Cardiac muscle cell (in vitro differentiated cells and primary cell): ENCODE data around the gene CXCL9. TPM values are rescaled to one million over a fixed set of nuclear protein-coding genes. Genes with fewer than 3 reads are reported as not detected.
A peak's percentile ranks its signal among the peaks of the same experiment; 100 is the strongest.
"Not testable (repeated sequence)": the region's sequence is repeated elsewhere in the genome, so short reads cannot be mapped to it uniquely, and the experiment has no call there.

Source experiments
- DNase-seq, 2 donors: peaks; one replicate each; pipeline versions ENCODE4 v3.0.0 to v3.0.0-alpha.2; 2010 to 2017; ENCODE audit warnings: low read depth in 1 of 2, low spot score in 1 of 2
- H3K27ac ChIP-seq: fragments of 200-600 bp; sonication (generic); 2 replicates; pipeline ENCODE4 v1.5.1; 2016
- H3K27me3 ChIP-seq: fragments of 200-600 bp; sonication (generic); 2 replicates; pipeline ENCODE4 v1.6.0; 2016; ENCODE audit warnings: control low read depth
- H3K36me3 ChIP-seq: fragments of 200-600 bp; sonication (generic); 2 replicates; pipeline ENCODE4 v1.5.1; 2016; ENCODE audit warnings: control low read depth
- H3K4me1 ChIP-seq: fragments of 200-600 bp; sonication (generic); 2 replicates; pipeline ENCODE4 v1.8.1; 2017; ENCODE audit warnings: low read depth, mild to moderate bottlenecking, mixed run types
- H3K4me3 ChIP-seq: fragments of 200-600 bp; sonication (generic); 2 replicates; pipeline ENCODE4 v1.5.1; 2016; ENCODE audit warnings: mild to moderate bottlenecking
- H3K9me3 ChIP-seq: fragments of 200-600 bp; sonication (generic); 2 replicates; pipeline ENCODE4 v1.5.1; 2017; ENCODE audit warnings: low read depth, mild to moderate bottlenecking, control low read depth
- polyA plus RNA-seq: library from polyadenylated mRNA; unstranded; fragments of >200 nt; fragmentation: Nextera tagmentation; extraction: Ambion mirVana; gene quantifications from 2 replicates; pipeline ENCODE4 v1.2.1, GENCODE V29; 2016
- total RNA-seq: library from RNA; depleted of rRNA; stranded (reverse); fragments of >200 nt; gene quantifications from 2 replicates; pipeline ENCODE4 v1.2.3, GENCODE V29; 2016
- TF ChIP-seq, protein P1 (sequence below): IDR thresholded peaks from 2 replicates; pipeline ENCODE4 v1.5.1; 2012; ENCODE audit warnings: low read depth, mild to moderate bottlenecking, low read length

Gene CXCL9
- total RNA-seq (not detected in 2 replicates), polyA plus RNA-seq (not detected in 2 replicates)

DNA sequence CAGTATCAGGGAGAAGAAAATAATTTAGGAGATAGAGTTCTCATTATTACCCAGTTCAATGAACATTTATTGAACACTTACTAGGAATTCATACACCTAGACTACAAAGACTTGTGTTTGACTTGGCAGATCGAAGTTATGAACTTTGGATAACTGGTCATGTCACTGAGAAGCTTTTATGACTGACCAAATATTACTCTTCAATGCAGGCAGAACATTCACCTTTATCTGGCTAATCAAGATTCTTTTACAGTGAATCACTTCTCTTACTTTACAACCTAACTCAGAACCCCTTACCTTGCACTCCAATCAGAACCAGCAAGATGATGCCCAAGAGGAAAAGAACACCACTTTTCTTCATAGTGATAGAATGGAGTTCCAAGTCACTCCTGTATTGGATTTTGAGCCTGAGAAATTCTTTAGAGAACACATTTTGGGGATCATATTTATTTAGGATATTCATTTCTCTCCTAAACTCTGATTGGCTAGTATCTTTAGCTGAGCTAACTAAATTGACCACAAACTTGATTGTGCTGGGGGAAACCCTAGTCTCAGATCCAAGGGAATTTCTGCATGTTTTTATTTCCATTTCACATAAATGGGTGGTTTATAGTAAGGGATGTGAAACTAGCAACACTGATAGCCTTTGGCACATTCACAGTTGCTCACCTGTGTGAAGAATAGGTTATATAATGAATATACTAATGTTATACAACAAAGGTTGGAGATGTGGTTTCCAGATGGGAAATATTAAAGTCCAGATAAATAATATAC is at the start of gene CXCL9:
CXCL9 (minus strand) TSS at position 421 of the 774 bp plus-strand sequence; CDS start at position 361, 60 bp downstream.
- Histone ChIP-seq H3K27me3 (peaks cover 6% of the 10 kb centered on the region), H3K36me3 (no peaks in the 10 kb centered on the region), H3K4me3 (no peak within 1 kb of the TSS), H3K9me3 (no peaks in the 10 kb centered on the region), H3K4me1 (no peaks in the 10 kb centered on the region), H3K27ac (no peak within 1 kb of the TSS)
- DNase-seq: no peak
- TF ChIP-seq, protein P1, sequence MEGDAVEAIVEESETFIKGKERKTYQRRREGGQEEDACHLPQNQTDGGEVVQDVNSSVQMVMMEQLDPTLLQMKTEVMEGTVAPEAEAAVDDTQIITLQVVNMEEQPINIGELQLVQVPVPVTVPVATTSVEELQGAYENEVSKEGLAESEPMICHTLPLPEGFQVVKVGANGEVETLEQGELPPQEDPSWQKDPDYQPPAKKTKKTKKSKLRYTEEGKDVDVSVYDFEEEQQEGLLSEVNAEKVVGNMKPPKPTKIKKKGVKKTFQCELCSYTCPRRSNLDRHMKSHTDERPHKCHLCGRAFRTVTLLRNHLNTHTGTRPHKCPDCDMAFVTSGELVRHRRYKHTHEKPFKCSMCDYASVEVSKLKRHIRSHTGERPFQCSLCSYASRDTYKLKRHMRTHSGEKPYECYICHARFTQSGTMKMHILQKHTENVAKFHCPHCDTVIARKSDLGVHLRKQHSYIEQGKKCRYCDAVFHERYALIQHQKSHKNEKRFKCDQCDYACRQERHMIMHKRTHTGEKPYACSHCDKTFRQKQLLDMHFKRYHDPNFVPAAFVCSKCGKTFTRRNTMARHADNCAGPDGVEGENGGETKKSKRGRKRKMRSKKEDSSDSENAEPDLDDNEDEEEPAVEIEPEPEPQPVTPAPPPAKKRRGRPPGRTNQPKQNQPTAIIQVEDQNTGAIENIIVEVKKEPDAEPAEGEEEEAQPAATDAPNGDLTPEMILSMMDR: no peak

DNA sequence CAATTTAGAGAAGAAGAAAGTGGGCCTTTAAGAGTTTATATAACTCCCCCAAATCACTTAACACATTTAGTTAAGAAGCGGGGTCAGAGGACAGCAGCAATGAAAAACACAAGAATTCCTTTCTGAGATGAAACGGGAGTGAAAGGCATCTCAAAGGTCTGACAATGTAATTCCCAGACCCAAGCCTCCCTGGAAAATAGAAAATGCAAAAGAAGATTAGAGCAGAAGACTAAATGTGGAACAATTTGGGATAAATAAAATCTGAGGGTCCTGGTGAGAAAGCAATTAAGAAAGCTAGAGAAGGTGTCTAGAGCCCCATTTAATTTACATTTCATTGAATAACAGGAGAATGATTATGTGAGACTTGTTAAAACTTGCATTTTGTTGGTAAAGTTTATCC is 48.1 kb upstream of the CXCL9 start:
- Histone ChIP-seq H3K4me3 (no peak overlapping the region), H3K27me3 (no peaks in the 10 kb centered on the region), H3K4me1 (no peaks in the 10 kb centered on the region), H3K27ac (no peak overlapping the region), H3K9me3 (no peaks in the 10 kb centered on the region), H3K36me3 (no peaks in the 10 kb centered on the region)
- DNase-seq: no peak
- TF ChIP-seq, protein P1: no peak

DNA sequence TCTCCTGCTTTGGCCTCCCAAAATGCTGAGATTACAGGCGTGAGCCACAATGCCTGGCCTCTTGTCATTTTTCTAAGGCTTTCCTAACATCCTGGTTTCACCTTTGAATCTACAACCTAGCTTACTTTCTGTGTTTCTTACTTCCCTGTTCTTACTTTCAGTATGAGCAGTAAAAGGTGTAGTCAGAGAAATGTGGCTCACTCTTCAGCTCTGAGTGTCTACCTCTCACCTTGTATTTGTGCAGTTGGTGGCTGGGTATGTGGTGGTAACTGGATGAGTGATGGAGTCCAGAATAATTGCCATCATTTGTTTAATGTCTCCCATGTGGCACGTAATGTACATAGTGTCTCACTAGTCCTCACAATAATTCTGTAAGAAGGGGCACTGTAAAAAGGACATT is 47.7 kb upstream of the CXCL9 start:
- Histone ChIP-seq H3K4me1 (no peaks in the 10 kb centered on the region), H3K9me3 (no peaks in the 10 kb centered on the region), H3K27me3 (no peaks in the 10 kb centered on the region), H3K4me3 (no peak overlapping the region), H3K27ac (no peak overlapping the region), H3K36me3 (no peaks in the 10 kb centered on the region)
- DNase-seq: no peak
- TF ChIP-seq, protein P1: no peak

DNA sequence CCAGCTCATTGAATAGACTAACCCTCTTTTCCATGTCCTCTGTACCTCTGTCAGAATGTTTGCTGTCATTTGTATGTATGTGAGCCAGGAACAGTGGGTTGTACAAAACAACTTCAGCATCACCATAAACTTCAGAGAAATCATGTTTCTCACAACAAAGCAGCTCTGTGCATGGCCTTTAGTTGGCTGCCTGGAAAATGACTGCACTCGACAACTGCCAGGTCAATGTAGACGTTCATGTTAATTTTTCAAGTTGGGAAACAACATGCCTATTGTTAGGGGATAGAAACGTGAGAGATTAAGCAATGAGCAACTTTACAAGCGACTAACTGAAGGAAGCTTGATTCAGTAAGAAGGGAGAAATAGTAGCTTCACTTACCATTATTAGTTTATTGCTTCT is 46.4 kb upstream of the CXCL9 start:
- Histone ChIP-seq H3K27ac (no peak overlapping the region), H3K4me1 (no peaks in the 10 kb centered on the region), H3K4me3 (no peak overlapping the region), H3K36me3 (no peaks in the 10 kb centered on the region), H3K9me3 (no peaks in the 10 kb centered on the region), H3K27me3 (no peaks in the 10 kb centered on the region)
- peak in 1 of 2 donors; percentile 54 for DNase-seq
- TF ChIP-seq, protein P1: no peak

DNA sequence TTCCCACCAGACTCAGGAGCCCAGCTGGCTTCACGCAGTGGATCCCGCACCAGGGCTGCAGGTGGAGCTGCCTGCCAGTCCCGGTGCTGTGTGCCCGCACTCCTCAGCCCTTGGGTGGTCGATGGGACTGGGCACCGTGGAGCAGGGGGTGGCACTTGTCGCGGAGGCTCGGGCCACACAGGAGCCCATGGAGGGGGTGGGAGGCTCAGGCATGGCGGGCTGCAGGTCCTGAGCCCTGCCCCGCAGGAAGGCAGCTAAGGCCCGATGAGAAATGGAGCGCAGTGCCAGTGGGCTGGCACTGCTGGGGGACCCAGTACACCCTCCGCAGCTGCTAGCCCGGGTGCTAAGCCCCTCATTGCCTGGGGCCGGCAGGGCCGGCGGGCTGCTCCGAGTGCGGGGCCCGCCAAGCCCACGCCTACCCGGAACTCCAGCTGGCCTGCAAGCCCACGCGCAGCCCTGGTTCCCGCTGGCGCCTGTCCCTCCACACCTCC is 43.3 kb upstream of the CXCL9 start:
- not testable (repeated sequence) for H3K27me3 ChIP-seq, H3K27ac ChIP-seq, DNase-seq, H3K4me3 ChIP-seq, H3K4me1 ChIP-seq, H3K36me3 ChIP-seq, H3K9me3 ChIP-seq

DNA sequence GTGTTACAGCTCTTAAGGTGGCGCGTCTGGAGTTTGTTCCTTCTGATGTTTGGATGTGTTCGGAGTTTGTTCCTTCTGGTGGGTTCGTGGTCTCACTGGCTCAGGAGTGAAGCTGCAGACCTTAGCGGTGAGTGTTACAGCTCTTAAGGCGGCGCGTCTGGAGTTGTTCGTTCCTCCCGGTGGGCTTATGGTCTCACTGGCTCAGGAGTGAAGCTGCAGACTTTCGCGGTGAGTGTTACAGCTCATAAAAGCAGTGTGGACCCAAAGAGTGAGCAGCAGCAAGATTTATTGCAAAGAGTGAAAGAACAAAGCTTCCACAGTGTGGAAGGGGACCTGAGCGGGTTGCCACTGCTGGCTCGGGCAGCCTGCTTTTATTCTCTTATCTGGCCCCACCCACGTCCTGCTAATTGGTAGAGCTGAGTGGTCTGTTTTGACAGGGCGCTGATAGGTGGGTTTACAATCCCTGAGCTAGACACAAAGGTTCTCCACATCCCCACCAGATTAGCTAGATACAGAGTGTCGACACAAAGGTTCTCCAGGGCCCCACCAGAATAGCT is 42.6 kb upstream of the CXCL9 start:
- DNase-seq, H3K36me3 ChIP-seq, H3K9me3 ChIP-seq, H3K27me3 ChIP-seq, H3K4me3 ChIP-seq, H3K27ac ChIP-seq, H3K4me1 ChIP-seq: not testable (repeated sequence)

DNA sequence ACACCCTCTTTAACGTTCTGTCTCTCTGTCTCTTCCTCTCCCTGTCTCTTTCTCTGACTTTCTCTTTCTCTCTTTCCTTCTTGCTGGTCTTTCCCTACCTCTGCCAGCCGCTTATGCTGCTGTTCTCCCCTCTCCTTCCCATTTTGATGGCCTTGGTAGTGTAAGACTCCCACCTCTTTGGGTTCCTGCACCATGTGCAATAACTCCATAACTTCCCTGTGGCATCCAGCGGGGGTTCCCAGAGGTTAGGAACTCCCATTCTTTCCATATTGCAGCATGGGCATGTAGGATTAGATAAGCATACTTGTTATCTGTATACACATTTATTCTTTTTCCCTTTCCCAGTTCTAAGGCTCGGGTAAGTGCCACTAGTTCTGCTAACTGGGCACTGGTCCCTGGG is 37.4 kb upstream of the CXCL9 start:
- not testable (repeated sequence) for H3K27ac ChIP-seq, H3K9me3 ChIP-seq, H3K27me3 ChIP-seq

DNA sequence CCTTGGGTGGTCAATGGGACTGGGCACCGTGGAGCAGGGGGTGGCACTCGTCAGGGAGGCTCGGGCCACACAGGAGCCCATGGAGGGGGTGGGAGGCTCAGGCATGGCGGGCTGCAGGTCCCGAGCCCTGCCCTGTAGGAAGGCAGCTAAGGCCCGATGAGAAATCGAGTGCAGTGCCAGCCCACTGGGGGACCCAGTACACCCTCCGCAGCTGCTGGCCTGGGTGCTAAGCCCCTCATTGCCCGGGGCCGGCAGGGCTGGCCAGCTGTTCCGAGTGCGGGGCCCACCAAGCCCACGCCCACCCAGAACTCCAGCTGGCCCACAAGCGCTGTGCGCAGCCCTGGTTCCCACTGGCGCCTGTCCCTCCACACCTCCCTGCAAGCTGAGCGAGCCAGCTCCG is 36.0 kb upstream of the CXCL9 start:
- not testable (repeated sequence) for H3K4me3 ChIP-seq, H3K9me3 ChIP-seq, DNase-seq

More for the DNA sequence above, 37.4 kb upstream of the CXCL9 start:
- H3K4me1 ChIP-seq, DNase-seq, H3K4me3 ChIP-seq, H3K36me3 ChIP-seq: not testable (repeated sequence)

DNA sequence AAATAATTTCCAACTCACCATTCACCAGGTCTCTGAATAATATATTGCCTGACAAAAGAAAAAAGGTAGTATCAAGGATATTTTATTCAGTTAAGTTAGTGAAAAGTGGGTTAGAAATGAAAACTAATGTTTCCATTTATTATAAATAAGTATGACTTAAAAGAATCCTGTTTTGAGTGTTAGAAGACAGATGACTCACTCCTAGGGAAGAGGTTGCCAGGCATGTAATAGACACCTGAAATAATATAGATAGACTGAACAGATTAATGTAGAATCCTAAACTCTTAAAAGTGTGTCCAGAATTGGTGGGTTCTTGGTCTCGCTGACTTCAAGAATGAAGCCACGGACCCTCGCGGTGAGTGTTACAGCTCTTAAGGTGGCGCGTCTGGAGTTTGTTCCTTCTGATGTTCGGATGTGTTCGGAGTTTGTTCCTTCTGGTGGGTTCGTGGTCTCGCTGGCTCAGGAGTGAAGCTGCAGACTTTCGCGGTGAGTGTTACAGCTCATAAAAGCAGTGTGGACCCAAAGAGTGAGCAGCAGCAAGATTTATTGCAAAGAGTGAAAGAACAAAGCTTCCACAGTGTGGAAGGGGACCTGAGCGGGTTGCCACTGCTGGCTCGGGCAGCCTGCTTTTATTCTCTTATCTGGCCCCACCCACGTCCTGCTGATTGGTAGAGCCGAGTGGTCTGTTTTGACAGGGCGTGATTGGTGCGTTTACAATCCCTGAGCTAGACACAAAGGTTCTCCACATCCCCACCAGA is 35.1 kb upstream of the CXCL9 start:
- H3K4me3 ChIP-seq, H3K27me3 ChIP-seq, H3K9me3 ChIP-seq, DNase-seq, H3K36me3 ChIP-seq, H3K4me1 ChIP-seq, H3K27ac ChIP-seq: not testable (repeated sequence)

More for the DNA sequence above, 36.0 kb upstream of the CXCL9 start:
- not testable (repeated sequence) for H3K27me3 ChIP-seq, H3K36me3 ChIP-seq, H3K4me1 ChIP-seq, H3K27ac ChIP-seq
